ENCODE measurements around the gene IQSEC2.

DNA sequence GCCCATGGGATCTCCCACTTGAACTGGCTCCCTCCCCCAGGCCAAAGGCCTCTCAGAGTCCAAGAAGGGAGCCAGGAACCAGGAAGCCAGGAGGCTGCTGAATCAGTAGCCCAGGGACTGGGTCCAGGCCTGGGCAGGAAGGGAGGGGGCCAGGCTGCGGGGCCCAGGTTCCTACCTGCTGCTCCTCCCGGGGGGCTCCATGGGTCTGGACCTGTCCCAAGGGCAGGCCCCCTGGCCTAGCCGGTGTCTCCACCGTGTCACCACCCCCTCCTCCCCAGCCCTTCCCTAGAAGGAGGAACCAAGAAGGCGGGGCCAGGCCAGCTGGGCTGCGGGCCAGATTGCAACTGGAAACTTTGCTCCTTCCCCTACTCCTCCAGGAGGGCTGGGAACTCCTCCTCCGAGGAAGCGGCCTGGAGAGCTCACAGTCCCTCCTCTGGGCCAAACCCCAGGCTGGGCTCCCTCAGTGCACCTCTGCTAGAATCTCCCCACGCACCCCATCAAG lies at the start of gene IQSEC2:
- TF ChIP-seq, protein P1, sequence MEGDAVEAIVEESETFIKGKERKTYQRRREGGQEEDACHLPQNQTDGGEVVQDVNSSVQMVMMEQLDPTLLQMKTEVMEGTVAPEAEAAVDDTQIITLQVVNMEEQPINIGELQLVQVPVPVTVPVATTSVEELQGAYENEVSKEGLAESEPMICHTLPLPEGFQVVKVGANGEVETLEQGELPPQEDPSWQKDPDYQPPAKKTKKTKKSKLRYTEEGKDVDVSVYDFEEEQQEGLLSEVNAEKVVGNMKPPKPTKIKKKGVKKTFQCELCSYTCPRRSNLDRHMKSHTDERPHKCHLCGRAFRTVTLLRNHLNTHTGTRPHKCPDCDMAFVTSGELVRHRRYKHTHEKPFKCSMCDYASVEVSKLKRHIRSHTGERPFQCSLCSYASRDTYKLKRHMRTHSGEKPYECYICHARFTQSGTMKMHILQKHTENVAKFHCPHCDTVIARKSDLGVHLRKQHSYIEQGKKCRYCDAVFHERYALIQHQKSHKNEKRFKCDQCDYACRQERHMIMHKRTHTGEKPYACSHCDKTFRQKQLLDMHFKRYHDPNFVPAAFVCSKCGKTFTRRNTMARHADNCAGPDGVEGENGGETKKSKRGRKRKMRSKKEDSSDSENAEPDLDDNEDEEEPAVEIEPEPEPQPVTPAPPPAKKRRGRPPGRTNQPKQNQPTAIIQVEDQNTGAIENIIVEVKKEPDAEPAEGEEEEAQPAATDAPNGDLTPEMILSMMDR (IDR thresholded peaks at IDR 0.05), result no peak
- TF ChIP-seq POLR2A (IDR thresholded peaks at IDR 0.05), result peak in 1 of 4 donors; percentile 43

All from esophagus squamous epithelium (tissue), 4 donors.